ENCODE data around the gene BPIFA3.

BPIFA3 gene

DNA sequence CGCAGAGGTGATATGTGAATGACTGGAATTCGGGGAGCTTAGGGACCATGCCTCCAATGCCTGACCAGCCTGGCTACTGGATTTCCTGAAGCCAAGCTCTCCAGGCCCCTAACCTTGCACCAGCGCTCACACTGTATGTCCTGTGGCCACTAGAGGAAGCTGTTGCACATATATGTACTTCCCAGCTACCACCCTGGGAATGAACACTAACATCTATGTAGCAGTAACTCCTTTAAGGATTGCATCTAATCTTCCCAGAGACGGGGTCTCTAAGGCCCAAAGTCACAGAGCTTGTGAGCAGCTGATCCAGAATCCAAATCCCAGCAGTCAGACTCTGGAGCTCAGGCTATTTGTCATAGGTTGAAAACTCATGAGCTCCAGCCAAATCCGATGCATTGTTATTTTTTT lies 45.5 kb downstream of the BPIFA3 start:
- peak; percentile 54 for DNase-seq (ENCODE audit: low spot score)

DNA sequence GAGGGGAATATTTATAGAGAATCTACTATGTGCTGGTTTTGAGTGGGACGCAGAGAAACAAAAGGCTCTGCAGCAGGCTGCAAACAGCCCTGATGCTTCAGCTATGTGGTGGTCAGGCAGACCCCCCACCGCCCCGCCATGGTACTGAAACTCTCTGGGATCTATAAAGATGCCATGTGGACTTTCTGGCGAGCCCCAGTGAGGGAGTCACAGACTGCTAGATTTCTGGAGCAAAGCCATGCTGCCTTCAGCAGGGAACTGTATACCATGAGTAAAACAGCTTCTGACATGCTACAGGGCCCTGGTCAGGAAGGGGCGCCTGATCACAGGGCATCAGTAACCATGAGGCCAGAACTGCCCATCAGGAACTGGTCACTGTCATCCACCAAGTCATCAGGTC lies 46.6 kb downstream of the BPIFA3 start:
- DNase-seq (ENCODE audit: low spot score) = no peak

DNA sequence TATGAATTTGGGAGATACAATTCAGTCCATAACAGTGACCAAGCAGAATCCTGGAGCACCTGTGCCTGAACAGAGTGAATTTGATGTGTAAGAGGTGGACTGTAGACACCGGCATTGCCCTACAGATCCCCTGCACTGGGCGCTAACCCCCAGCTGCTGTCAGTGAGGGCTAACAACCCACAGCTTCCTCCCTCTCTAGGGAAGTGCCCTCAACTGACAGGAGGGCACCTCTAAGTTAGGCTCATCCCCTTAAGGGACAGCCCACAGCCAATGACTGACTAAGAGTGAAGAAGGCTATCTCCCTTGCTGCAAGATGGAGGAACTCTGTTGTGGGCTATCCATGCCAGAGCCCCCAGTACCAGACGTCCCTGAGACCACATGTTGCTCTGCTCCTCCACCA lies 50.5 kb downstream of the BPIFA3 start:
- DNase-seq (ENCODE audit: low spot score) = no peak

DNA sequence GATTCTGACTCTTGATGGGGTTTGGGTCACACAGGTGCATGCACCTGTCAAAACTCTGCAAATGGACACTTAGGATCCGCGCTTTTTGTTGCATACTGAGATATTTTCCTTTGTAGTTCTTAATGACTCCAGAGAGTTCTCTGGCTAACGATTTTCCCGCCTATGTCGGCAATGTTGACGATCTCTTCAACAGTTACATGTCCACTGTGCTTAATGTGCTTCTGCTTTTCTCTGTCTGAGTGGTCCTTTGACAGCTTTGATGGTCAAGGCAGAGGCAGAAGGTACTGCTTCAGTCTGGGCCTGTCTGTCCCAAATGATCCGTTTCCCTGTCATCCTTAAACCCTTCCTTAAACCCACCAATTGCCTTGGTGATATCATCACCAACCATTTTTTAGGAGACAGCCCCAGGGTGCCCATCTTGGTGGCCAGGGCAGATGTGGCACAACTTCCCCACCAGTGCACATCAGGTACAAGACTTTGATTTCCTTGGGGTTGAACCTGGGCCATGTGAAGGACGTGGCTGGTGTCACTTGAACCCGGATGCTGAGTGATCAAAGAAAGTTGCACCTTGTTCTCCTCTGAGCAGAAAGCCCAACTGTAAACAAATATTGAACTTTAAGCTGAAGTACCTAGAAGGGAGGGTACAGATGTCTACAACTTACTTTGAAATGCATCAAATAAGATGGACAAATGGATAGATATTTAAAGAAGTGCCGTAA lies 55.2 kb downstream of the BPIFA3 start:
- DNase-seq (ENCODE audit: low spot score) = no peak

DNA sequence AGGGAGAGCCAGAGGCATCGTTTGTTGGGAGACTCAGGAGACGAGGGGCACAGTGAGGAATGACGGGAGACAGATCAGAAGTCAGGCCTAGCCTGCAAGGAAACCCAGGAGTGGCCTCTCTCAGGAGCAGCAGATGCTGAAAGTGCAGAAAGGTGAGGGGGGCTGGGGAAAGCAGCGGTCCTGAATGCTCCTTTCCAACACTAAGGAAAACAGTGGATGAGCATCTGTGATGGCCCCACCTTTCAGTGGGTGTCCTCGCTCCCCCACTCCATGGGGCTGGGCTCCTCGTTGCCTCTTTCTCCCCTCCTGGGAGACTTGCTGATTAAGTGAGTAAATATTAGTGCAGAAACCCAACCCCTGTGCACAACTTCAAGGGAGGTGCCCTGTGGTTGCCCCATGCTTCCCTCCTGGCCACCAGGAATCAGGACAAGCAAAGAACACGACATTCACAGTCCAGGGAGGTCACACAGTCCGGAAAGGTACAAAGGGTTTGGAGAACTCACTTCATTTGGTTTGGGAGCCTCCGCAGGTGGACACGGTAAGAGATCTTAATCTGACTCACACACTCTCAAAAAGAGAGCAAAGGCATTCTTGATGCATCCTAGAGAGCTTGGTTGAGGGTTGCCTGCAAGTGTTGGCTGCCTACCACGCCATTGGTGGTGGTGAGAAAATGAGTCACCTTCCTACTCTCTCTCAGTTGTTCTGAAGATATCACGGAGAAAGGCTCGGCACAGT lies 56.1 kb downstream of the BPIFA3 start:
- no peak for DNase-seq (ENCODE audit: low spot score)

DNA sequence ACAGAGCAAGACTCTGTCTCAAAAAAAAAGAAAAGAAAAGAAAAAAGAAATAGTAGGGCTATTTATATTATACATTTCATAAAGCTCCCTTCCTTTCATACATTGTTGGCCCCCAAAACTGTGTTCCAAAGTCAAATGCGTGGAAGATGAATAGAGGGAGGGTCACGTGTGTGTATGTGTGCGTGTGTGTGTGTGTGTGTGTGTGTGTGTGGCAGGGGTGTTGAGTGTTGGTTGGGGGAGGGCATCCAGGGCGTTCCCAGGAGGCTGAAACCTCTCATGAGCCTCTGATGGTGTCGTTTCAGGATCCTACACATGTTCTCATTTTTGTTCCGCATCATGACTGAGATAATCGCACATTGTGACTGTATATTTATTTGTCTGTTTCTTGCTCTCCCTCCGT lies 58.1 kb downstream of the BPIFA3 start:
- no peak for DNase-seq (ENCODE audit: low spot score)

DNA sequence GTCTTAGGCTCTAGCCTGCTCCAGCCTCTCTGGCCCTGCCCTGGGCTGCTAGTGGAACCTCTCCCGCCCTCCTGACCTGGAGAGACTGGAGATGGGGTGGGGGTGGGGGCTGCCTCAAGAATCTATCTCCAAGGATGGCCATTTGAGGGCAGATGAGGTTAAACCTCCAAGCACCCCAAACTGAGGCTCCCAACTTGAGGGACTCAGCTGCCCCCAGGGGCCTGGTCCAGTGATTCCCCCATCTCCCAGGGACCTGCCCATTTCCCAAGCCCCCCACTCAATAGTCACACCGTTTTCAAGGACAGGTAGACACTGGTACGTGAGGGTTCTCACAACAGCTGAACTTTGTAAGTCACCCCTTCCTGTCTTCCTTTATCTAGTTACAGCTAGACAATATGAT lies 58.7 kb downstream of the BPIFA3 start:
- DNase-seq (ENCODE audit: low spot score) = no peak

DNA sequence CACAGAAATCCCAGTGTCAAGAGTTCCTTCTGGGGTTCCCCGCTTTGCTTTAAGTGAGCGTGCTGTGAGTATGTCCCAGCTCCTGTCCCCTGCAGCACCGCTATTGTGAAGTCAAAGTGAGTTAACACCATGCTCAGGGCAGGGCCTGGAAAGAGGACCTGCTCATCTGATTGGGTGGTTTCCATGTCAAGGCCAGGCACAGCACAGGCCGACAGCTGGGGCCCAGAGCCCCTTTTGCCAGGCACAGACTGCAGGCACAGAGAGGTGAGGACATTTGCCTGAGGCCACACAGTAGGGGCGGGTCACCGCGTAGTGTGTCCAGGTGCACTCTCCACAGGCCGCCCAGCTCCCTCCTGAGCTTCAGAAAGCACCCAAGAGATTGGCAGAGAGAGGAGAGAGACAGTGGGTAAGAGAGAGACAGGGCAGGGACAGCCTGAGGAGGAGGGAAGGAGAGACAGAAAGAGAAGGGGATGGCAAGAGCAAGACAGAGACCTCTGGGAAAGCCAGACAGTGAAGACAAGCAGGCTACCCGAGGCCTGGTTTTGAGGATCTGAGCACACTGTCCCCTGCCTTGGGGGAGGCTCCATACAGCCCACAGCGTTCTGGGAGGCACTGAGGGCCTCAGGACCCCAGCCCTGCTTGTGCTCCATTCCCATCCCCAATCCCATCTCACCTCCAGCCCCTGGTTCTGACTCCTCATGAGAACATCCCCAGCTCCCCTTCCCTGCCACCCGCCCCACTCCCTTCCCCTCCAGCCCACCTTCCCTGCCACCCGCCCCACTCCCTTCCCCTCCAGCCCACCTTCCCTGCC lies 59.4 kb downstream of the BPIFA3 start:
- no peak for DNase-seq (ENCODE audit: low spot score)

All from NAMALWA (cell line).